ENCODE measurements around the gene AUTS2. TPM values are rescaled to one million over a fixed set of nuclear protein-coding genes. Genes with fewer than 3 reads are reported as not detected.
A peak's percentile ranks its signal among the peaks of the same experiment; 100 is the strongest.

The AUTS2 gene
- total RNA-seq, 1 experiment from 2014 or later = 2.2 TPM

- Histone ChIP-seq H3K27me3 (no peaks in the 10 kb centered on the region), H3K4me3 (no peak overlapping the region)
These were observed 1017.9 kb downstream of the AUTS2 start for GRCh38 chr7:70616211-70616610.

GRCh38 chr7:70616821-70617220 is 1018.5 kb downstream of the AUTS2 start:
- Histone ChIP-seq H3K4me3 (no peak overlapping the region), H3K27me3 (no peaks in the 10 kb centered on the region), H3K9me3 (no peaks in the 10 kb centered on the region), H3K36me3 (no peaks in the 10 kb centered on the region)
- DNase-seq = no peak

More at GRCh38 chr7:70616211-70616610, 1017.9 kb downstream of the AUTS2 start:
- no peaks in the 10 kb centered on the region for H3K36me3 ChIP-seq
- no peaks in the 10 kb centered on the region for H3K9me3 ChIP-seq
- DNase-seq = no peak

GRCh38 chr7:70618020-70618551 is 1019.8 kb downstream of the AUTS2 start:
- Histone ChIP-seq H3K9me3 (no peaks in the 10 kb centered on the region), H3K4me3 (no peak overlapping the region), H3K36me3 (no peaks in the 10 kb centered on the region), H3K27me3 (no peaks in the 10 kb centered on the region)
- DNase-seq = no peak

- Histone ChIP-seq H3K4me3 (no peak overlapping the region), H3K36me3 (no peaks in the 10 kb centered on the region), H3K9me3 (no peaks in the 10 kb centered on the region), H3K27me3 (no peaks in the 10 kb centered on the region)
- no peak for DNase-seq
These were observed 1020.9 kb downstream of the AUTS2 start for GRCh38 chr7:70619130-70619529.

GRCh38 chr7:70619659-70620058 is 1021.4 kb downstream of the AUTS2 start:
- DNase-seq = no peak
- no peaks in the 10 kb centered on the region for H3K9me3 ChIP-seq
- H3K4me3 ChIP-seq = no peak overlapping the region
- no peaks in the 10 kb centered on the region for H3K27me3 ChIP-seq
- H3K36me3 ChIP-seq = no peaks in the 10 kb centered on the region

GRCh38 chr7:70620333-70621055 is 1022.2 kb downstream of the AUTS2 start:
- no peaks in the 10 kb centered on the region for H3K36me3 ChIP-seq
- H3K9me3 ChIP-seq = no peaks in the 10 kb centered on the region
- no peak for DNase-seq
- no peak overlapping the region for H3K4me3 ChIP-seq
- no peaks in the 10 kb centered on the region for H3K27me3 ChIP-seq

GRCh38 chr7:70621954-70622600 is 1023.8 kb downstream of the AUTS2 start:
- no peak for DNase-seq
- Histone ChIP-seq H3K27me3 (no peaks in the 10 kb centered on the region), H3K9me3 (no peaks in the 10 kb centered on the region), H3K36me3 (no peaks in the 10 kb centered on the region), H3K4me3 (no peak overlapping the region)

GRCh38 chr7:70622936-70623335 is 1024.7 kb downstream of the AUTS2 start:
- no peaks in the 10 kb centered on the region for H3K36me3 ChIP-seq
- no peak for DNase-seq
- no peaks in the 10 kb centered on the region for H3K27me3 ChIP-seq
- H3K9me3 ChIP-seq = no peaks in the 10 kb centered on the region
- no peak overlapping the region for H3K4me3 ChIP-seq

GRCh38 chr7:70624500-70625103 is 1026.3 kb downstream of the AUTS2 start:
- H3K27me3 ChIP-seq = no peaks in the 10 kb centered on the region
- H3K36me3 ChIP-seq = no peaks in the 10 kb centered on the region
- DNase-seq = no peak
- no peak overlapping the region for H3K4me3 ChIP-seq
- no peaks in the 10 kb centered on the region for H3K9me3 ChIP-seq

GRCh38 chr7:70627461-70627860 is 1029.2 kb downstream of the AUTS2 start:
- no peaks in the 10 kb centered on the region for H3K9me3 ChIP-seq

GRCh38 chr7:70630440-70630817 is 1032.2 kb downstream of the AUTS2 start:
- DNase-seq = no peak

More at GRCh38 chr7:70627461-70627860, 1029.2 kb downstream of the AUTS2 start:
- Histone ChIP-seq H3K36me3 (no peaks in the 10 kb centered on the region), H3K27me3 (no peaks in the 10 kb centered on the region), H3K4me3 (no peak overlapping the region)
- no peak for DNase-seq

GRCh38 chr7:70630818-70631457 is 1032.7 kb downstream of the AUTS2 start:
- Histone ChIP-seq H3K36me3 (no peaks in the 10 kb centered on the region), H3K4me3 (no peak overlapping the region), H3K27me3 (no peaks in the 10 kb centered on the region), H3K9me3 (no peaks in the 10 kb centered on the region)
- peak; percentile 3 for DNase-seq

More at GRCh38 chr7:70630440-70630817, 1032.2 kb downstream of the AUTS2 start:
- Histone ChIP-seq H3K9me3 (no peaks in the 10 kb centered on the region), H3K27me3 (no peaks in the 10 kb centered on the region), H3K4me3 (no peak overlapping the region), H3K36me3 (no peaks in the 10 kb centered on the region)

- no peaks in the 10 kb centered on the region for H3K9me3 ChIP-seq
- DNase-seq = no peak
- H3K4me3 ChIP-seq = no peak overlapping the region
- no peaks in the 10 kb centered on the region for H3K27me3 ChIP-seq
- no peaks in the 10 kb centered on the region for H3K36me3 ChIP-seq
These were observed 1033.4 kb downstream of the AUTS2 start for GRCh38 chr7:70631718-70632117.

- H3K9me3 ChIP-seq = no peaks in the 10 kb centered on the region
- H3K4me3 ChIP-seq = no peak overlapping the region
- H3K36me3 ChIP-seq = no peaks in the 10 kb centered on the region
- H3K27me3 ChIP-seq = no peaks in the 10 kb centered on the region
- DNase-seq = no peak
These were observed 1034.1 kb downstream of the AUTS2 start for GRCh38 chr7:70632400-70632799.

- H3K9me3 ChIP-seq = no peaks in the 10 kb centered on the region
- no peaks in the 10 kb centered on the region for H3K36me3 ChIP-seq
- no peaks in the 10 kb centered on the region for H3K27me3 ChIP-seq
- no peak overlapping the region for H3K4me3 ChIP-seq
- no peak for DNase-seq
These were observed 1035.8 kb downstream of the AUTS2 start for GRCh38 chr7:70634071-70634470.

- H3K27me3 ChIP-seq = no peaks in the 10 kb centered on the region
- DNase-seq = peak; percentile 35
- no peaks in the 10 kb centered on the region for H3K9me3 ChIP-seq
- H3K36me3 ChIP-seq = no peaks in the 10 kb centered on the region
- H3K4me3 ChIP-seq = no peak overlapping the region
These were observed 1036.4 kb downstream of the AUTS2 start for GRCh38 chr7:70634610-70635068.

GRCh38 chr7:70635633-70636032 is 1037.4 kb downstream of the AUTS2 start:
- Histone ChIP-seq H3K4me3 (no peak overlapping the region), H3K27me3 (no peaks in the 10 kb centered on the region), H3K36me3 (no peaks in the 10 kb centered on the region), H3K9me3 (no peaks in the 10 kb centered on the region)
- no peak for DNase-seq

Measured in MG63 (cell line).